Ovary (tissue), 3 donors: ENCODE measurements around the gene ARVCF.

Source experiments
- EP300 ChIP-seq: sonication (generic); formaldehyde crosslinking; IDR thresholded peaks from one replicate; pipeline ENCODE4 v1.6.1; 2017; ENCODE audit warnings: antibody characterized with exemption
- POLR2A ChIP-seq: fragments of 450-650 bp; IDR thresholded peaks from one replicate; pipeline ENCODE4 v1.6.1; 2017; ENCODE audit warnings: antibody characterized with exemption, mild to moderate bottlenecking, moderate library complexity
- TF ChIP-seq, protein P1 (sequence below), 3 donors: fragments of 450-650 bp in 2 of 3; fragments of 200-600 bp in 1 of 3; IDR thresholded peaks; one replicate each; pipeline versions ENCODE4 v1.5.1 to v1.8.0; 2016 to 2022; ENCODE audit warnings: antibody characterized with exemption in 3 of 3, mild to moderate bottlenecking in 1 of 3
- donor health status: DM: no; HTN: no; CAD: no.

DNA sequence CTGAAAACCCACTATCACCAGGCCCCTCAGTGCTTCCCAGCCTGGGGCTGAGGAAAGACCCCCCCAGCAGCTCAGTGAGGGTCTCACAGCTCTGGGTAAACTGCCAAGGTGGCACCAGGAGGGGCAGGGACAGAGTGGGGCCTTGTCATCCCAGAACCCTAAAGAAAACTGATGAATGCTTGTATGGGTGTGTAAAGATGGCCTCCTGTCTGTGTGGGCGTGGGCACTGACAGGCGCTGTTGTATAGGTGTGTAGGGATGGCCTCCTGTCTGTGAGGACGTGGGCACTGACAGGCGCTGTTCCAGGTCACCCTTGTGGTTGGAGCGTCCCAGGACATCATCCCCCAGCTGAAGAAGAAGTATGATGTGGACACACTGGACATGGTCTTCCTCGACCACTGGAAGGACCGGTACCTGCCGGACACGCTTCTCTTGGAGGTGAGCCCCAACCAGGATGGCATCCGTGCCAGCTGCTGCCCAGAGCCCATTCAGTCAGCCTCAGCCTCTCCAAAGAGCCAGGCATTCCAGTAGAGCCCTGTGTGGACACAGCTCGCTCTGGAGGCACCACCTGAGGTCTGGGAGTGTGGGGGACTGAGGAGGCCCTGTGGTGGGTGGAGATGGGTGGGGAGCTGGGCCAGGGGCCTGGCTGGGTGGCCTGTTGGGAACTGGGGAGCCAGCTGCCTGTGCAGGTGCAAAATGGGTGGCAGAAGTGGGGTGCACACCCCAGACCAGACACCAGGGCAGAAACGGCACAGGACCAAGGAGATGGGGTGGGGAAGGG lies 52.6 kb downstream of the ARVCF start:
- no peak for TF ChIP-seq POLR2A
- TF ChIP-seq, protein P1, sequence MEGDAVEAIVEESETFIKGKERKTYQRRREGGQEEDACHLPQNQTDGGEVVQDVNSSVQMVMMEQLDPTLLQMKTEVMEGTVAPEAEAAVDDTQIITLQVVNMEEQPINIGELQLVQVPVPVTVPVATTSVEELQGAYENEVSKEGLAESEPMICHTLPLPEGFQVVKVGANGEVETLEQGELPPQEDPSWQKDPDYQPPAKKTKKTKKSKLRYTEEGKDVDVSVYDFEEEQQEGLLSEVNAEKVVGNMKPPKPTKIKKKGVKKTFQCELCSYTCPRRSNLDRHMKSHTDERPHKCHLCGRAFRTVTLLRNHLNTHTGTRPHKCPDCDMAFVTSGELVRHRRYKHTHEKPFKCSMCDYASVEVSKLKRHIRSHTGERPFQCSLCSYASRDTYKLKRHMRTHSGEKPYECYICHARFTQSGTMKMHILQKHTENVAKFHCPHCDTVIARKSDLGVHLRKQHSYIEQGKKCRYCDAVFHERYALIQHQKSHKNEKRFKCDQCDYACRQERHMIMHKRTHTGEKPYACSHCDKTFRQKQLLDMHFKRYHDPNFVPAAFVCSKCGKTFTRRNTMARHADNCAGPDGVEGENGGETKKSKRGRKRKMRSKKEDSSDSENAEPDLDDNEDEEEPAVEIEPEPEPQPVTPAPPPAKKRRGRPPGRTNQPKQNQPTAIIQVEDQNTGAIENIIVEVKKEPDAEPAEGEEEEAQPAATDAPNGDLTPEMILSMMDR (IDR thresholded peaks at IDR 0.05), result no peak
- no peak for TF ChIP-seq EP300
